ENCODE data around the gene ACTRT2.

Gene ACTRT2

DNA sequence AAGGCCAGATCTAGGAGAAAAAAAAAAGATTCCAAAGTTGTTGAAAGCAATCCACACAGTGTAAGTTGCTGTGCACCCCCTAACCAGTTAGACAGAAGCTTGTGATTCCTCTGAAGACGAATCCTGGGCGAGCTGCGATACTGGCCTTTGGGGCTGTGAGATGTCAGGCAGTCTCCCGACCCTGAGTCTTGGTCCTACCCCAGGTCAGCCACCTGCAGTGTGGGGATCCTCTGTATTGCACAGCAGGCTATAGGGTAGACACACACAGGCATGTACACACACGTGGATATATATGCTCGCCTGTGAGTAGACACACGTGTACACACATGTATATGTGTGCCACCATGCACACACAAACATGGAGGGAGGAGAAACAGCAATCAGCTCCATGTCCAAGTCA is 12.9 kb downstream of the ACTRT2 start:
- Histone ChIP-seq H3K4me1 (ENCODE audit: low read depth, poor library complexity, severe bottlenecking) (no peaks in the 10 kb centered on the region), H3K36me3 (ENCODE audit: insufficient read depth) (no peaks in the 10 kb centered on the region), H3K4me3 (IDR thresholded peaks at IDR 0.05; ENCODE audit: insufficient read depth, low read depth, low read length) (no peak overlapping the region), H3K9ac (no peak overlapping the region), H3K27me3 (ENCODE audit: insufficient read depth, low read depth) (peaks cover 22% of the 10 kb centered on the region; the same call in 1 of the 2 replicates), H2AFZ (ENCODE audit: low read depth) (no peak overlapping the region), H3K79me2 (ENCODE audit: insufficient read depth, low read depth) (no peaks in the 10 kb centered on the region), H4K20me1 (ENCODE audit: insufficient read depth) (no peaks in the 10 kb centered on the region), H3K27ac (no peak overlapping the region), H3K4me2 (no peak overlapping the region)
- TF ChIP-seq CTCF (conservative IDR thresholded peaks at IDR 0.05; ENCODE audit: low read depth, low read length) = no peak

- no peak overlapping the region for H3K4me3 ChIP-seq (IDR thresholded peaks at IDR 0.05; ENCODE audit: insufficient read depth, low read depth, low read length)
- no peak overlapping the region for H3K9ac ChIP-seq
- no peak overlapping the region for H3K4me2 ChIP-seq
- no peak overlapping the region for H3K27ac ChIP-seq
- no peak overlapping the region for H2AFZ ChIP-seq (ENCODE audit: low read depth)
- H4K20me1 ChIP-seq (ENCODE audit: insufficient read depth) = no peaks in the 10 kb centered on the region
- no peak for TF ChIP-seq CTCF (conservative IDR thresholded peaks at IDR 0.05; ENCODE audit: low read depth, low read length)
- no peaks in the 10 kb centered on the region for H3K79me2 ChIP-seq (ENCODE audit: insufficient read depth, low read depth)
- H3K36me3 ChIP-seq (ENCODE audit: insufficient read depth) = no peaks in the 10 kb centered on the region
- peaks cover 15% of the 10 kb centered on the region; the same call in 1 of the 2 replicates for H3K27me3 ChIP-seq (ENCODE audit: insufficient read depth, low read depth)
- no peaks in the 10 kb centered on the region for H3K4me1 ChIP-seq (ENCODE audit: low read depth, poor library complexity, severe bottlenecking)
These were observed 13.7 kb downstream of the ACTRT2 start for GRCh38 chr1:3034728-3035562.

DNA sequence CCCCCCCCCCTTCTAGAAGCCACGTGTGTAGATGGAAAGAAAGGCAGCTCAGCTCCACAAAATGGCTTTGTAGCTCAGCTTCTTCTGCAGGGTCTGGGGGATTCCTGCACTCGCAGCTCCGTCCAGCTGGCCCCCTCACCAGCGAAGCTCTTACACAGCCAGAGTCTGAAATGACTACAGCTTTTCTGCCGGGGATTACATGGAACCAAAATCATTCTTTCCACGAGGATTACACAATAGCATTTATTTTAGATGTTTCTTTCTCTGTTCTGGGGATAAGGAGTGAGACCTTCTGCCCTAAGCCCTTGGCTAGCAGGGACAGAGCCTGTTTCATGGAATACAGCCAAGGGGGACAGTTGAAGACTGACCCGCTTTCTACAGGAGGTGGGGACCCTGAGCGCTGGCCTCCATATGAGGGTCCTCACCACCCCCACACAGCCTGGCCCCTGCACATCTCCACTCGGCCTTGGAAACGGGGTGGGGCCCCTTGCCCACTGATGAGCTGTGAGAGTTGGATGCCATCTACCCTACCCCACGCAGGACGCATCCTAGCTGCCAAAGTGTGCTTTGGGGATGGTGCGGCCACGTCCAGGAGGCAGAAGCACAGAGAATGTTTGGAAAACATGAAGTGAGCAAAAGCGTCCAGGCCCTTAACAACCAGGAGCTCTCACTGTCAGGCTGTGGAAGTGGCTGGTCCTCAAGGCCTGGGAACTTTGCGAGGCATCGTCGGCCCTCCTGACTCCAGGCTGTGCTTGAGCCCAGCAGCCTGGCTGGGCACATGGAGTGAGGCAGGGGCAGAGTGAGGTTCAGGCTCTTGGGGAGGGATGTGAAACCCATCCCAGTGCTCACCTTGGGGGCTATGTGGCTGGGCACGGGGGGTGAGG is 14.5 kb downstream of the ACTRT2 start:
- H3K27ac ChIP-seq = no peak overlapping the region
- no peaks in the 10 kb centered on the region for H3K36me3 ChIP-seq (ENCODE audit: insufficient read depth)
- H2AFZ ChIP-seq (ENCODE audit: low read depth) = no peak overlapping the region
- no peaks in the 10 kb centered on the region for H4K20me1 ChIP-seq (ENCODE audit: insufficient read depth)
- no peak overlapping the region for H3K4me2 ChIP-seq
- TF ChIP-seq CTCF (conservative IDR thresholded peaks at IDR 0.05; ENCODE audit: low read depth, low read length) = no peak
- no peaks in the 10 kb centered on the region for H3K79me2 ChIP-seq (ENCODE audit: insufficient read depth, low read depth)
- no peak overlapping the region for H3K4me3 ChIP-seq (IDR thresholded peaks at IDR 0.05; ENCODE audit: insufficient read depth, low read depth, low read length)
- H3K27me3 ChIP-seq (ENCODE audit: insufficient read depth, low read depth) = peaks cover 19% of the 10 kb centered on the region; the same call in 1 of the 2 replicates
- H3K4me1 ChIP-seq (ENCODE audit: low read depth, poor library complexity, severe bottlenecking) = no peaks in the 10 kb centered on the region
- H3K9ac ChIP-seq = no peak overlapping the region

- H3K4me1 ChIP-seq (ENCODE audit: low read depth, poor library complexity, severe bottlenecking) = no peaks in the 10 kb centered on the region
- no peak overlapping the region for H3K9ac ChIP-seq
- H3K4me3 ChIP-seq (IDR thresholded peaks at IDR 0.05; ENCODE audit: insufficient read depth, low read depth, low read length) = no peak overlapping the region
- TF ChIP-seq CTCF (conservative IDR thresholded peaks at IDR 0.05; ENCODE audit: low read depth, low read length) = no peak
- no peak overlapping the region for H2AFZ ChIP-seq (ENCODE audit: low read depth)
- no peaks in the 10 kb centered on the region for H3K36me3 ChIP-seq (ENCODE audit: insufficient read depth)
- H3K4me2 ChIP-seq = no peak overlapping the region
- H3K79me2 ChIP-seq (ENCODE audit: insufficient read depth, low read depth) = no peaks in the 10 kb centered on the region
- no peak overlapping the region for H3K27ac ChIP-seq
- H3K27me3 ChIP-seq (ENCODE audit: insufficient read depth, low read depth) = peaks cover 25% of the 10 kb centered on the region; the same call in 1 of the 2 replicates
- no peaks in the 10 kb centered on the region for H4K20me1 ChIP-seq (ENCODE audit: insufficient read depth)
These were observed 15.4 kb downstream of the ACTRT2 start for GRCh38 chr1:3036447-3037280.

Measured in KMS-11 (cell line).